SK-N-SH (cell line): ENCODE results near the gene TP53I13.
A peak's percentile ranks its signal among the peaks of the same experiment; 100 is the strongest.

Experiments used
- CHD2 ChIP-seq: fragments of 150-350 bp; IDR thresholded peaks from 2 replicates; pipeline ENCODE4 v1.6.1; 2018; ENCODE audit warnings: low read length; ENCODE audit not compliant: partially characterized antibody
- CTCF ChIP-seq: fragments of 200-600 bp; sonication (generic); IDR thresholded peaks from 2 replicates; pipeline ENCODE4 v1.6.1; 2017; ENCODE audit warnings: antibody characterized with exemption, mild to moderate bottlenecking, moderate library complexity
- GATA2 ChIP-seq: sonication (generic); formaldehyde crosslinking; IDR thresholded peaks from 2 replicates; pipeline ENCODE4 v1.5.0; 2020; ENCODE audit warnings: mild to moderate bottlenecking, missing genetic modification reagents
- MAX ChIP-seq: IDR thresholded peaks from 2 replicates; pipeline ENCODE4 v1.4.0; 2012; ENCODE audit warnings: low read depth
- POLR2AphosphoS5 ChIP-seq: IDR thresholded peaks from 2 replicates; pipeline ENCODE4 v1.6.1; 2012; ENCODE audit warnings: low read depth, low read length

- no peak for TF ChIP-seq CHD2
- TF ChIP-seq CTCF = peak; percentile 19; the same call in 1 of the 2 replicates
- no peak for TF ChIP-seq POLR2AphosphoS5
- no peak for TF ChIP-seq MAX
- TF ChIP-seq GATA2 (CRISPR knock-in tag) = no peak
Measured at GRCh38 chr17:29565643-29566472, 2.6 kb upstream of the TP53I13 start.
